HG02623 (cell line): ENCODE data around the gene SERTAD1.

Experiments used
- ATAC-seq: cut with Tn5 transposase; IDR thresholded peaks from one replicate; pipeline ENCODE4 v1.9.1; 2021; ENCODE audit warnings: moderate library complexity; ENCODE audit not compliant: unreplicated experiment

SERTAD1 gene

DNA sequence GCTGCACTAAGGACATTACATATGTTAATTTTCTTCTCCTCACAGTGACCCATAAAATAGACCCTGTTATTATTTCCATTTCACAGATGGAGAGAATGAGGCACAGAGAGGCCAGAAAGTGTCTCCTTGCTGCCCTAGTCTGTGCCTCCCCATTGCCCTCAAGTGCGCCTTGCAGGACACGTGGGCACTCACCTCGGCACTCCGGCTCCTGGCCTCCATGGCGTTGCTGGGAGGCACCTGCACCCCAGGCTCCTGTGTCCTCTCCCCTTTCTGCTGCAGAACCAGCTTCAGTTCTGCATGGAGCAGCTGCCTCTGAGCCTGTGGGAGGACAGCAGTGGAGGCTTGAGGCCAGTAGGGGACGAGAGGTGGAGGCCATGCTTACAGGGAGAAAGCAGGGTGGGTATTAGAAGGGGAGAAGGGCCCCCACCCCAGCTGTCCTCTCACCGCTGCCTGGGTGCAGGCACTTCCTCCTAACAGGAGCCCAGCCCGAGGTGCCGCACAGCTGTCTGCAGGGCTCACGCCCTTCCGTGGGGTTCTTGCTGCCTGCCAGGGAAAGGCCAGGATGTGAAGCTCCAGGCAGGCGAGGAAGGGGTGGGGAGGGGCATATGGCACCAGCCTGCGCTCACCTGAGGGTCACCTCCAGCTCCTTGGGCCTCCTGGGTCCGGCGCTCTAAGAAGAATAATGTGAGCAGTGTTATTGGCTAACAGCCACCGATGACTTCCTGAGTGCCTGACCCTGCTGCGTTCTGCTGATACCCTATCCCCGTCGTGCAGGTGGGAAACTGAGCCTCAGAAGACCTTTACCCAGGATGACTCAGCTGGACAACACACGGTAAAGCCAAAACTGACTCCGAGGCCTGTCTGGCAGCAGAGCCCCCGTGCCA, 17.8 kb downstream of the SERTAD1 start:
- ATAC-seq: no peak

DNA sequence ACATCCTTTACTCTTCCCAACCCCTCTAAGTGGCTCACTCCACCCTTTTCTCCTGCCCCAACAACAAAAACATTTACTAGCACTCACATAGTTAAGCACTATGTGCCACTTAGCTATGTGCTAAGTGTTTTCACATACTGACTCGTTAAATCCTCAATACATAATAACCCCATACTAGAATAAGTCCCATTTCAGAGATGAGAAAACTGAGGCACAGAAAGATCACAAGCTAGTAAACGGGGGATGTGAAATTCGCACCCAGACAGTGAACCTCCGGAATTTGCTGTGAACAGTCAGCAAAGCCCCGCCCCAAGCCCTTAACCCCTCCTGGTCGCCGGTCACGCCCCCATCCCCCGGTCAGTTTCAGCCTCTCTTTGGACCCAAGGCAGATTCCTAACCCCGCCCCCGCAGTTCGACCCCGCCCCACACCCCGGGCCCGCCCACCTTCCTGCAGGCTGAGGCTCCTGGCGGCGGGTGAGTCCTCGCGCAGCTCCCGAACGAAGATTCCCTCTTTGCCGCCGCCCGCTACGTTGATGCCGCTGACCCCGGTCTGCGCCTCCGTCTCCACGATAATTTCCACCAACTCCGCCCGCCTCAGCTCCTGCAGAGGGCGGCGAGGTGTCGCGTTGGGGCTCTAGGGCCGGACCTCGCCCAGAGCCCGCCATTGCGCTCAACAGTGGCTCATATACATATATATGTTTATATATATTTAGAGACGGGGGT, 22.4 kb downstream of the SERTAD1 start:
- ATAC-seq: peak; percentile 52

DNA sequence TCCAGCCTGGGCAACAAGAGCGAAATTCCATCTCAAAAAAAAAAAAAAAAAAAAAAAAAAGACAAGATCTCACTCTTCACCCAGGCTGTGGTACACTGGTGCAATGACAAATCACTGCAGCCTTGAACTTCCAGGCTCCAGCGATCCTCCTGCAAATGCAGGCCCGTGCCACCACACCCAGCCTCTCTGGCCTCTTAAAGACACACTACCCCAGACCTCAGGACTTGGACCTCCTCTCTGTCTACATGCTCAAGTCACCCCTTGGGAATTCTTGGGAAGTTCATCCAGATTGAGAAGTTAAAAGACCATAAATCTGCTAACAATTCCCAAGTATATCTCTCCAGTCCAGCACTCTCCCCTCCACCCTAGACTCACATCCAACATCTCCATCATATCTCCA, 25.2 kb downstream of the SERTAD1 start:
- ATAC-seq: no peak

DNA sequence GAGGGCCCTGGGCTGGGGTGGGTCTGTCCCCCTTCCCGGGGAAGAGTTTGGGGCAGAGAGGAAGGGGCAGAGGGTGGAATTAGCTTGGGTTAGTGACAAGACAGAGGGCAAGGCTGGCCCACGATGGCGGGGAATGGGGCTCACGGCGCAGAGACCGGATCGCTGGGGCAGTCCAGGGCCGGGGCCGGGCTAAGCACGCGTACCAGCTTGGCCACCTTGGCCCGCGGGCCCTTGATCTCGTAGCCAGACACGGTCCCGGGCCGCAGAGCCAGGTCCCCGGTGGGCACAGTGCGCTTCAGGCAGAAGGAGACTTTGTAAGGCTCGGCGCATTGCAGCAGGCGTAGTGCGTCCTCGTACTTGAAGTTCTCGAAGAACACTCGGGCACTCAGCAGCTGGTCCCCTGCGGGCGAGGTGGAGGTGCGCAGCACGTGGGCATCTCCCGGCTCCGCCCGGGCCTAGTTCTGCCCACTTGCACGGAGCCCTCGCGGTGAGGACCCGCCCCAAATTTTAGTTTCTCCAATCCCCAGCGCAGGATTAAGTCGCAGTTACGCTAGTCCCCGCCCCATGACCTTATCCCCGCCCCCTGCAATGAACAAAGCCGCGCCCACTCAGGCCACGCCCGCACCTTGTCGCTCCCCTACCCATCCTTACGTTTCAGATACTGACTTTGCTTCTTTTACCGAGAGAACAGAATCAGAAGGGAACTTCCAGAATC, 27.2 kb downstream of the SERTAD1 start:
- no peak for ATAC-seq

DNA sequence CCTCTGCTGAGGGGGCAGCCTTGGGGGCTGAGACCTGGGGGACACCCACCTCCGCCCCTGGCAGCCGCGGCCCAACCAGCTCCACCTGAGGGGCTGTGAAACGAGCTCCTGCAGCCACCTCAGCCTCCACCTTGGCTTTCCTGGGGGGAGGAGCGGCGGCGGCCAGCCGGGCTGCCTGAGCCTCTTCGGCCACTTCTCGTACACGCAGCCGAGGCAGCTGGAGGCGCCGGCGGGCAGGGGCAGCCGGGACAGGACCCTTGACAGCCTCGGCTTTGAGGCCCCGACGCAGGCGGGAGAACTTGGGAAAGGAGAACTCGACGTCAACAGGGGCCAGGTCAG, 28.3 kb downstream of the SERTAD1 start:
- ATAC-seq: no peak

DNA sequence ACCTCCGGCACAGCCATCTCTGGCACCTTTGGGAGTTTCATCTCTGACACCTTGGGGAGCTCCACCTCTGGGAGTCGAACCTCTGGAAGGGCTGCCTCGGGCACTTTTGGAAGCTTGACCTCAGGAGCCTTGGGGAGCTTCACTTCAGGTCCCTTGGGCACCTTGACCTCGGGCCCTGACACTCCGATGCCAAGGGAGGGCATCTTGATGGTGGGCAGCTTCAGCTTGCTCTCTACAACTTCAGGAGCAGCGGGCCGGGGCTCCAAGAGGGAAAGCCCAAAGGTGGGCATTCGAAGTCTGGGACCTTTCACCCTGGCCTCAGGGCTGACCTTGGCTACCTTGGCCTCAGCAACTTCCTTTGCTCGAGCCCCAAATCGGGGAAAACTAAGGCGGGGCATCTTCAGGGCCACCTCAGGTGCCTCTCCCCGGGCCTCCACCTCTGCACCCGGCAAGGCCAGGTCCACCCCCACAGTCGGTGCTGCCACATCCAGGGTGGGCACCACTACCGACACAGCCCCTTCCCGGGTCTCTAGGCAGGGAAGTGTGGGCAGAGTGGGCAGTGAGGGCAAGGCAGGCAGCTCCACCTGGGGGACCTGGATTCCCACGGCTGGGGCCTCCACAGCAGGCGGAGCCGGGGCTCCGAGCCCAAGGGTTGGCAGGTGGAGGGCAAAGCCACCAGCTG, 28.8 kb downstream of the SERTAD1 start:
- ATAC-seq: no peak

DNA sequence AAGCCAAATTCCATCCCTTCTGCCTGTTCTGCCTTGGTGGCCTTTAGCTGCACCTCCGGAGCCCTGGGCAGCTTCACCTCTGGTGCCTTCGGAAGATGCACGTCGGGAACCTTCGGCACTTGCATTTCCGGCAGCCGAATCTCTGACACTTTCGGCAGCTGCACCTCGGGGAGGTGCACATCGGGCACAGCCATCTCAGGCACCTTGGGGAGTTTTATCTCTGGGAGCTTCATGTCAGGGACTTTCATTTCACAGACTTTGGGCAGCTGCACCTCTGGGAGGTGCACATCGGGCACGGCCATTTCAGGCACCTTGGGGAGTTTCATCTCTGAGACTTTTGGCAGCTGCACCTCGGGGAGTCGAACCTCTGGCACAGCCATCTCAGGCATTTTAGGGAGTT, 29.8 kb downstream of the SERTAD1 start:
- no peak for ATAC-seq

DNA sequence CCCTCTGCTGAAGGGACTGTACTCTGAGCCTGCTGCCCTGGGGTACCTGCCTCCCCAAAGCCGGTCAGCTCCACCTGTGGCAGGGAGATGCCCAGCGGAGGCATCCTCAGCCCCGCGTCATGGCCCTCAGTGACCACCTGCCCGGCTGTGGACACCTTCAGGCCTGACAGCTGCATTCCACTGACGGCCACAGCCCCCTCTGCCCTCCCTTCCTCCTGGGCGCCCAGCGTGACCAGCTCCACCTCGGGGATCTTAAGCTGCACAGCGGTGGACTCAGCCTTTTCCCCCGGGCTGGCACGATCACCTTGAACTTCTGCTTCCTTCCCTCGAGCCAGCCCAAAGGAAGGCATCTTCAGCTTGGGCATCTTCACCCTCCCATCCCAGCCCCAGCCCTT, 31.0 kb downstream of the SERTAD1 start:
- no peak for ATAC-seq

DNA sequence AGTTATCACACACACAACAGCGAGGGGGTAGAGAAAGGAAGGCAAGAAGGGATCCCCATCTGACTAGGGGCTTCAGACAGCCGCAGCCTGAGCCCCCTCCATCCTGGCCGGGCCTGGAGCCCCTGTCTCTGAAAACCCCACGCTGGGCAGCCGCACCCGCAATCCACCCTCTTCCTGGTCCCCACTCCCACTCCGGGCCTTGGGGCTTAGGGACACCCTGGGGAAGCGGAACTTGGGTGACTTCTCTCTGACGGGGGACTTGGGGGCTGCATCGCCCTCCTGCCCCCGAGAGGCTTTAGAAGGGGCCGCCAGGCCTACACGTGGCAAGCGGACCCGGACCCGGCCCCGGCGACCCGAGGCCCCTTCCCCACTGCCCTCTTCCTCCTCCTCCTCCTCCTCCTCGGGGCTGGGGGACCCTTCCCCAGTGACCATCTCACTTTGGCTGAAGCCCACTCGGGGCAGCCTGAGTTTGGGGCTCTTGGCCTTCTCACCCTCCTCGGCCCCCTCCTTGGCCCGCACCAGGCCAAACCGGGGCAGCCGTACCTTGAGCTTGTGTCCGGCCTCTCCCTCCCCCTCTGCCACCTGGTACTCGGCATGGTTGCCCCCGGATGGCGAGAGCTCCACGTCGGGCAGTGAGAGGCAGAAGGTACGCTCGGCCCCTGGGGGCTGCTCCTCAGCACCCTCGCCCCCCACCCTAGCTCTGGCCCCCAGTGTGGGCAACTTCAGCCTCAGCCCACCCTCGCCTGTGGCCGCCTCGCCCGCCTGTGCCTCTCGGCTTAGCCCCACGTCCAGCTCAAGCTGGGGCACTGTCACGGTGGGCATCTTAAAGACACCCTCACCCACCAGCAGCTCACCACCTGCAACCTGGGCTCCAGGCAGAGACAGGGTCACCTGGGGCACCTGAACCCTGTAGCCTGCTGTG, 31.6 kb downstream of the SERTAD1 start:
- no peak for ATAC-seq

DNA sequence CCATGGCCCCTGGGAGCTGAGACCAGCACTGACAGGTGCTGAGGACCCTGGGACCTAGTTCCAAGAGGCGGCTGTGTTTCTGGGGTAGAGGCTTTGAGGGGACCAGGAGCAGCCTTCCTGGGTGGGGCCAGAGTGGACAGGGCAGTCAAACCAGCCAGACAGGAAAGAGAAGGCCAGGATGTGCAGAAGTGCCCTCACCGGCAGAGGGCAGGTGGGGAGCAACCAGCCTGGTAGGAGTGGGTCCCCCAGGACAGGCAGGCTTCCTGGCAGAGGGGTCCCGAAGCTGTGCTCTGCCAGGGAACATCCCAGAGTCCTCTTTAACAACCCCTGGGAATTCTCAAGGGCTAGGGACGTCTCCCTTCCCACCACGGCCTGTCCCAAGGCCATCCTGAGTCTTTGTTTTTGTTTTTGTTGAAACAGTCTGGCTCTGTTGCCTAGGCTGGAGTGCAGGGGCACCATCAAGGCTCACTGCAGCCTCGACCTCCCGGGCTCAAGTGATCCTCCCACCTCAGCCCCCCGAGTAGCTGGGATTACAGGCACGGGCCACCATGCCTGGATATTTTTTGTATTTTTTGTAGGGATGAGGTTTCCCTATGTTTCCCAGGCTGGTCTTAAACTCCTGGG, 32.8 kb downstream of the SERTAD1 start:
- no peak for ATAC-seq

DNA sequence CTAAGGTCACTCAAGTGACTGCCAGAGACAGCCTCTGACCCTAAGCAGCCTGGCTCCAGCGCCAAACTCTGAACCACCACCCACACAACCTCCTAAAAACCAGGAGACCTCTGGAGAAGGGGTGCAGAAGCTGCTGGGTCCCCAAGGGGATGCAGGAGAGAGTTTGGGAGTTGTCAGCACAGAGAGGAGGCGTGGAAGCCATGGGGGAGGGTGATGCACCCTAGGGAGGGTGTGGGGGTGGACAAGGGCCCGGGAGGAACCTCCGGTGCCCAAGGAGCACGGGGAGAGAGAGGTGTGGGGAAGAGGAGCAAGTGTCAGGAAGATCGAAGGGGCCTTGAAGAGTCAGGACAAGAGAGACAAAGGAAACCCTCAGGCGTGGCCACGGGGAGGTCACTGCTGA, 33.7 kb downstream of the SERTAD1 start:
- ATAC-seq: no peak

DNA sequence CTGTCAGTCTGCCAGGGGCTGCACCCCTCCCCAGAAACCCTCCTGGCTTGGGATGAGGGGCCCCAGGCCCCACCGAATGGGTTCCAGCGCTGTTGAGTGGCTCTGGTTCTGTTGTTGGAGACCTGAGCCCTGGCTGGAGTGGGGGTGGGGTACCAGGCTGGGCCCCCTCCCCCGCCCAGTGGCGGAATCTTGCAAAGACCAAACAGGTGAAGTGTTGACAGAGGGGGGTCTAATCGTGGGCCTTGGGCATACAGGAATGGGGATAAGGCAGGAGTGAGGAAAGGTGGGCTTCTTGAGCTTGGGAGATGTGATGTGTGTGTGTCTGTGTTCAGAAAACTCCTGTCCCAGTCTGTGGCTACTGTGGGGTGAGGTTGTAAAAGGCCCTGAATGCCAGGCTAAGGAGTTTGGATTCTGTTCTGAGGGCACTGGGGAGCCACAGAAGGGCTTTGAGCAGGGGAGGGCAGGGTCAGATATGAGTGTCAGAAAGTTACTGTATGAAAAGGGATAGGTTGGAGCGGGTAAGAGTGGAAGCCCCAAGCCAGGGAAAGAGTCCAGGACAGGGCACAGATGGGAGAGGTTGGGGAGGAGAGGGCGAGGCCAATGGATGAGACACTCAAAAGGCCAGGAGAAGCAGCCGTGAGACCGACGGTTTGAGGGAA, 35.6 kb downstream of the SERTAD1 start, which contains the start of gene HIPK4:
Gene HIPK4, minus strand, starts transcription at position 98 of the 659 bp plus-strand sequence. CDS start 279 bp downstream, outside the sequence.
- ATAC-seq: no peak

DNA sequence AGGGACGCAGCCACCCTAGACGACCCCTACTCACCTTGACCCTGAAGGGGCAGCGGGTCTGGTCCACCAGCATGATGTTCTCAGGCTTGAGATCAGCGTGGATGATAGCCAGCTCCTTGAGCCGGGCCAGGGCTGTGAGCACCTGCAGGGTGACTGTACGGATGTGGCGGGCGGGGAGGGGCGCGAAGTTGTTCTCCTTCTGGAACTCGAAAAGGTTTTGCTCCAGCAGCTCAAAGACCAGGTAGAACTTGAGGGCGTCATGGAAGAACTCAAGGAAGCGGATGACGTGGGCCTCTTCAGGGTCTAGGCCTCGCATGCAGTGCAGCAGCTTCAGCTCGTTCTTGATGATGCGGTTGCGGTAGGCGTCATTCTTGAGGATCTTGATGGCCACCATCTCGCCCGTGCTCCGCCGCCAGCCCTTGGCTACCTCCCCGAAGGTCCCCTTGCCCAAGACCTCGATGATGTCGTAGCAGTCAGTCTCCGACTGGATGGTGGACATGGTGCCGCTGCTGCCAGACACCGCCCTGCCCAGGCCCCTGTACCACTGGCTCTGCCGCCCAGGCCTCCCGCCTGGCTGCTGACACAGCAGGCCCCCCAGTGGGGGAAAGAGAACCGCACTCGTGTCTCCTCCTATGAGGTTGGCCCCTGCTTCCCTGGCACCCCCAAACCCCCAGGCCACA, 36.2 kb downstream of the SERTAD1 start:
- no peak for ATAC-seq

DNA sequence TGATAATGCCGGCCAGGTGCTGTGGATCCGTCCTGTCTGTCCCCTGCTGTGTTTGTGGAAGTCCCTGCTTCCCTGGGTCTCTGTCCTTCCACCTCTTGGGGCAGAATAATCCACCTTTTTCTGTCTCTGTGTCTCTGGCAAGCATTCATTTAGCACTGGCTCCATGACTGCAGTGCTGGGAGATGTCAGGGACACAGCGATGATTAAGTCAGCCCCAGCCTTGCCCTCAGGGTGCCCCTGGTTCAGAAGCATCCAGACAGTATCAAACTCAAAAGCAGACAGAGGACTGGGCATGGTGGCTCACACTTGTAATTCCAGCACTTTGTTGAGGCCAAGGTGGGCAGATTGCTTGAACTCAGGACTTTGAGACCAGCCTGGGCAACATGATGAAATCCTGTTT, 37.3 kb downstream of the SERTAD1 start:
- ATAC-seq: no peak

DNA sequence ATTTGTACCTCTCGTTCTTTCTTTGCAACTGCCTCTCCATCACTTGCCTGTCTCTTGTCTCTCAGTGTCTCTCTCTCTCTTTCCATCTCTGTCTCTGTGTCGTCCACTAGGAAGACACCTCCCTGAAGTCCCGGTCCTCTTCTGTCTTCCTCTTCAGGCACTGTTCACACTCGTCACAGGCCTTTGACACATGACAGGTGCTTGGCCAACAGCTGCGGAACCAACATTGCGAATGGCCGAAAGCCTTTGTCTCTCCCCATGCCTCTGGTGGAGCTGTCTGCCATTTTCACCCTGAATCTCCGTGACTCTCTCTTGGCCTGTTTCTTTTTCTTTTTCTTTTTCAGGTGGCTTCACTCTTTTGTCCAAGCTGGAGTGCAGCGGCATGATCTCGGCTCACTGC, 38.6 kb downstream of the SERTAD1 start:
- no peak for ATAC-seq

DNA sequence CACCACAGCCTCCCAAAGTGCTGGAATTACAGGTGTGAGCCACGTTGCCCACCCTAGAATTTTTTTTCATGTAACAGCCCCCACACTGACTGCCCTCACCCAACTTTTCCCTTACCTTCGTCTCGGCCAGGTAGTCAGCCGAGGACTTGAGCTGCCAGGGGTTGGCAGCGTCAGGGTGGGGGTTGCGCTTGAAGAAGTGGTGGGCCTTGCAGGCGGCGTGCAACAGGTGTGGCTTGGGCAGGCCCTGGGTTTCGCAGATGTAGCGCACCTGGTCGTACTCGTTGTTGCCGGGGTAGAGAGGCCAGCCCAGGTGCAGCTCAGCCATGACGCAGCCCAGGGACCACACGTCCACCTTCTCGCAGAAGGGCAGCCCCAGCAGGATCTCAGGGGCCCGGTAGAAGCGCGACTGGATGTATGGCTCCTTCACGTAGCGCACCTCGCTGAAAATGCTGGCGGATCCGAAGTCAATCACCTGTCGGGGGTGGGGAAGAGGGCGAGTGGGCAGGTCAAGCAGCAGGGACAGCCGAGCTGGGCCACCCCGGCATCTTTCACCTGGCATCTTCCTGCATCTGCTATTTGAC, 42.0 kb downstream of the SERTAD1 start:
- ATAC-seq: no peak

DNA sequence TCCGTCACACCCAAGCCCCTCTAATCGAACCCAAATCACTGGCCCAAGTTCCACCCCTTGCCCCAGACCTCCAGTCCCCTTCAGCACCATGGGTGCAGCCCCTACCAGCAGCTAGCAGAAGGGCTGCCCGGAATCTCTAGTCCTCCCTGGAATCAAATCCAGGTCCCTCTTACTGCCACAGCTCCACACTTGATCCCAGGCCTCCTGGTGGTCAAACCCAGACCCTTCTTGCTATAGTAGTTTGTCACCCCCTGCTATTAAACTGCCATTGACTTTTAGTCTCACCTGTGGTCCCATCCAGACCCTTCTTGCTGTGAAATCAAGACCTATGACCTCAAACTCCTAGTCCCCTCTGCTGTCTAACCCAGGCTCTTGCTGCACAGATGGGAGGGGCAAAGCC, 44.5 kb downstream of the SERTAD1 start:
- no peak for ATAC-seq
